GM12892 (cell line): ENCODE data around the gene OR6K6.

Source experiments
- DNase-seq: peaks from one replicate; pipeline ENCODE4 v3.0.0; 2011; ENCODE audit not compliant: insufficient read length
- FAIRE-seq: peaks from 2 replicates; lab custom pipeline; 2011; peaks lifted over from hg19 to GRCh38; lab: Jason Lieb, UNC
- POLR2A ChIP-seq: IDR thresholded peaks from 2 replicates; pipeline ENCODE4 v1.6.1; 2011; ENCODE audit warnings: low read depth, low read length, control low read depth
- POLR2AphosphoS5 ChIP-seq: IDR thresholded peaks from 2 replicates; pipeline ENCODE4 v1.6.1; 2011; ENCODE audit warnings: low read depth, low read length, control low read depth
- TAF1 ChIP-seq: IDR thresholded peaks from 2 replicates; pipeline ENCODE4 v1.6.1; 2011; ENCODE audit warnings: low read depth, mild to moderate bottlenecking, control low read depth, low read length, borderline replicate concordance

OR6K6 gene

DNA sequence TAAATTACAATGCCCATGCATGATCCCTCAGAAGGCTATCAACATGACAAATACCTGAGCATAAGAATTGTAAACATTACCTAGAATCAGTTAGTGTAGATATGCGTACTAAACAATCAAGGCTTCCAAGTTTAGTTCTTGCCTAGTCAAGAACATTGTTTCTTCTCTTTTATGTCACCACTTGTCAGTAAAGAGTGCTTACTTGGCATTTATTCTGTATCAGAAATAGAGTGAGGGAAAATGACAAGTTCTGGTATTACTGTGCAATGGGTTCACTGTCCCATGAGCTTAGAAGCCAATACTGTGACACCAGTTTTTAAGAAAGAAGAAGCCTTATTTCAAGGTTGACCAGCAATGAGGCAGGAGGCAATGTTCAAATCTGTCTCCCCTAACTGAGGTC is 49.2 kb downstream of the OR6K6 start:
- TF ChIP-seq POLR2AphosphoS5, result no peak
- no peak for TF ChIP-seq POLR2A
- TF ChIP-seq TAF1, result no peak
- FAIRE-seq (no peak), DNase-seq (no peak)
